Spleen (tissue), 11 donors: ENCODE measurements around the gene CHL1. TPM values are rescaled to one million over a fixed set of nuclear protein-coding genes. Genes with fewer than 3 reads are reported as not detected.
A peak's percentile ranks its signal among the peaks of the same experiment; 100 is the strongest.

ENCODE experiments used
- DNase-seq: peaks from one replicate; pipeline ENCODE4 v3.0.0-alpha.2; 2020
- H3K27ac ChIP-seq, 8 donors: fragments of 200-600 bp; sonication (generic) in 7 of 8; 1 replicate in 4 of 8; 2 replicates in 4 of 8; pipeline versions ENCODE4 v1.5.0 to v1.8.0; 2016 to 2021; ENCODE audit warnings: inconsistent platforms in 4 of 8, mild to moderate bottlenecking in 4 of 8, moderate library complexity in 1 of 8
- H3K27me3 ChIP-seq, 7 donors: fragments of 200-600 bp; sonication (generic) in 6 of 7; replicated peaks in 1 of 7; 1 replicate in 4 of 7; 2 replicates in 3 of 7; pipeline versions ENCODE4 v1.5.0 to v1.8.0; 2016 to 2021; ENCODE audit warnings: inconsistent platforms in 3 of 7, mild to moderate bottlenecking in 1 of 7
- H3K36me3 ChIP-seq, 6 donors: fragments of 200-600 bp; sonication (generic) in 5 of 6; 1 replicate in 4 of 6; 2 replicates in 2 of 6; pipeline versions ENCODE4 v1.5.0 to v1.8.0; 2016 to 2021; ENCODE audit warnings: inconsistent platforms in 2 of 6
- H3K4me1 ChIP-seq, 6 donors: fragments of 200-600 bp; sonication (generic) in 5 of 6; 1 replicate in 3 of 6; 2 replicates in 3 of 6; pipeline versions ENCODE4 v1.5.0 to v1.8.0; 2016 to 2021; ENCODE audit warnings: inconsistent platforms in 3 of 6
- H3K4me3 ChIP-seq, 8 donors: fragments of 200-600 bp; sonication (generic) in 7 of 8; 1 replicate in 4 of 8; 2 replicates in 4 of 8; pipeline versions ENCODE4 v1.5.0 to v1.8.0; 2016 to 2021; ENCODE audit warnings: inconsistent platforms in 4 of 8, mild to moderate bottlenecking in 4 of 8, moderate library complexity in 2 of 8
- H3K9me3 ChIP-seq, 8 donors: fragments of 200-600 bp; sonication (generic) in 7 of 8; 1 replicate in 4 of 8; 2 replicates in 4 of 8; pipeline versions ENCODE4 v1.5.0 to v1.8.0; 2016 to 2021; ENCODE audit warnings: inconsistent platforms in 4 of 8
- CTCF ChIP-seq, 11 experiments: fragments of 200-600 bp in 7 of 11; fragments of 450-650 bp in 4 of 11; sonication (generic) in 4 of 11; IDR thresholded peaks in 8 of 11; conservative IDR thresholded peaks in 3 of 11; 1 replicate in 7 of 11; 2 replicates in 4 of 11; pipeline versions ENCODE4 v1.4.0 to v1.8.0; 2016 to 2021; ENCODE audit warnings: antibody characterized with exemption in 11 of 11, inconsistent platforms in 4 of 11, mild to moderate bottlenecking in 1 of 11
- POLR2A ChIP-seq, 3 donors: fragments of 450-650 bp; IDR thresholded peaks; one replicate each; pipeline ENCODE4 v1.5.1; 2017; ENCODE audit warnings: antibody characterized with exemption in 3 of 3, mild to moderate bottlenecking in 1 of 3
- POLR2AphosphoS5 ChIP-seq, 3 donors: sonication (generic); formaldehyde crosslinking; IDR thresholded peaks; one replicate each; pipeline ENCODE4 v1.5.1; 2017; ENCODE audit warnings: antibody characterized with exemption in 3 of 3
- whole genome bisulfite sequencing, 5 donors: extraction: QIAGEN DNeasy Blood & Tissue Kit in 3 of 5; methylation state at CpG; one replicate each; pipeline versions ENCODE4 v1.1.5 to v1.1.7; 2013 to 2018; 5-methylcytosine and 5-hydroxymethylcytosine counted together
- intact Hi-C: fragments of 100-400 bp; cut with DNase I; formaldehyde crosslinking; loops from one replicate; pipeline ENCODE4 v1.15.0; 2023; ENCODE audit warnings: low total_unique reads
- polyA plus RNA-seq, 3 donors: library from polyadenylated mRNA; stranded (reverse); fragments of 200-250 nt; gene quantifications; one replicate each; pipeline ENCODE4 v1.2.1, GENCODE V29; 2013
- total RNA-seq, 7 donors: library from RNA; depleted of rRNA in 3 of 7; stranded (reverse); fragments of >200 nt in 3 of 7; fragmentation: NEBNext Ultra II Directional in 4 of 7; extraction: Animal tissue kit (Norgen Biotek cat#: 25700) in 4 of 7; gene quantifications; one replicate each; pipeline versions ENCODE4 v1.1.0 to v1.2.1, GENCODE V29; 2016 to 2021
- donor health status: healthy with polysubstance abuse.
- donor health status: DM: no; HTN: no; CAD: no; lungs with moderate emphysema.
- donor health status: DM: no; HTN: no; CAD: no.
- donor health status: Bipolar disorder and iron deficiency.
- donor health status: healthy.
- donor health status: DM: no; HTN: no; CAD: no.
- donor health status: DM: yes; HTN: yes; CAD: no.

The CHL1 gene
- total and polyA plus RNA-seq, 10 donors = 3.3 to 20.6 (median 12.8) TPM

DNA sequence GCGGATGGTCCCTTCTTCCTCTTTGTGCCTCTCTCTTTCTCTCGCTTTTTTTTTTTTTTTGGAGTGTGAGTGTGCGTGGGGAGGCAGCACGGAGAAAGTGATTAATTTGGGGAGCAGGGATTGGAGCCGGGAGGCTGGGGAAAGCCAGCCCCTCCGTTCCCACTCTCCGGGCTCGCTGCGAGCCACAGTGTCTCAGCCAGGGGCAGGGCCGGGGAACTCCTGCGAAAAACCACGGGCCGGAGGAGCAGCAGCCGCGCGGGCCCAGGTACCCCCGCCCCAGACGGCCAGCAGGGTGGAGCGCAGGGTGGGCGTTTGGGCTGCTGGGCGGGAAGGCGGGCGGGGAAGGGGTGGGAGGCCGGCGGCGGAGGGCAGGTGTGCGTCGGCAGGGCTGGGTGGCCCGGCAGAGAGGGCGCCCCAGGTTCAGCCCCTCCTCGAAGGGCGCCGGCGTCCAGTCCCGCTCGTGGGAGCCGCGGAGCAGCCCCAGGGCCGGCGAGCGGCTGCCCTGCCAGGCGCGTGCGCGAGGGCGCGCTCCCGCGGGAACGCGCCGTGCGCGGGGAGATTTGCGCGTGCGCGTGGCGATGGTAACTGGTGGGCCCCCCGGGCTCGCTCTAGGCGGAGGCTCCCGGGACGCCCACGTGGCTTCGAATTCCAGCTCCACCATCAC is 1.4 kb downstream of the CHL1 start:
- H3K27me3 ChIP-seq = peaks cover 0 to 42% (median 28%) of the 10 kb centered on the region in 7 donors
- peaks cover 3 to 29% (median 13%) of the 10 kb centered on the region in 6 donors for H3K4me1 ChIP-seq
- no peaks in the 10 kb centered on the region for H3K36me3 ChIP-seq
- H3K9me3 ChIP-seq = no peaks in the 10 kb centered on the region
- WGBS, 5 donors = 5 to 7% (median 6%) methylated on average over 48 to 65 of the region's 66 CpGs
- intact Hi-C loops = no loop called here
- TF ChIP-seq POLR2AphosphoS5 (IDR thresholded peaks at IDR 0.05) = no peak
- no peak for TF ChIP-seq CTCF (IDR thresholded peaks at IDR 0.05 in 8 of 11, conservative IDR thresholded peaks at IDR 0.05 in 3 of 11)
- no peak for TF ChIP-seq POLR2A (IDR thresholded peaks at IDR 0.05)
- peak overlapping the region; percentile 38 to 72 (median 49) for H3K4me3 ChIP-seq
- H3K27ac ChIP-seq = peak overlapping the region in 4 of 8 donors; percentile 41 to 54 (median 48)
- peak; percentile 73 for DNase-seq

DNA sequence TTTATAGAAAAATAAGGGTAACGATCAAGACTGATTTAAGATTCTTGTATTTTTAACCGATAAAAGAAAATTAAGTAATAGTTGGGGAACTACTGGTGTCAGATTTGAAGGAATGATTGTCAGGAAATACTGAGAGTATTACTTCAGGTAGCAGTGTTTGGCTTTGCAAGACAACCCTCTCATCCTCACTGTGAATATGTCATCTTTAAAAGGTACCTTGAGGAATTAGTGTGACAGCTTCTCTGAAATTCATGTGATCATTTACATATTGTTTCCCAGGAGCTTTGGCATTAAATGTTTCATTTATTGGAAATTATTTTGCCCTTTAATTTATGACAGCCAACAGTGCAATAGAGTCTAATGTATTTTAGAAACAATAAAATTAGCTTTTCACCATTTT is 3.3 kb downstream of the CHL1 start:
- intact Hi-C loops = no loop called here
- WGBS, 5 donors = 91 to 96% (median 93%) methylated on average over 2 of the region's 2 CpGs
- H3K4me3 ChIP-seq = no peak overlapping the region
- TF ChIP-seq POLR2AphosphoS5 (IDR thresholded peaks at IDR 0.05) (no peak), POLR2A (IDR thresholded peaks at IDR 0.05) (no peak), CTCF (IDR thresholded peaks at IDR 0.05 in 8 of 11, conservative IDR thresholded peaks at IDR 0.05 in 3 of 11) (no peak)
- no peaks in the 10 kb centered on the region for H3K36me3 ChIP-seq
- H3K4me1 ChIP-seq = peaks cover 3 to 27% (median 13%) of the 10 kb centered on the region in 6 donors
- DNase-seq = no peak
- no peaks in the 10 kb centered on the region for H3K9me3 ChIP-seq
- H3K27me3 ChIP-seq = peaks cover 0 to 42% (median 28%) of the 10 kb centered on the region in 7 donors
- H3K27ac ChIP-seq = no peak overlapping the region

- TF ChIP-seq POLR2A (IDR thresholded peaks at IDR 0.05) (no peak), CTCF (IDR thresholded peaks at IDR 0.05 in 8 of 11, conservative IDR thresholded peaks at IDR 0.05 in 3 of 11) (no peak), POLR2AphosphoS5 (IDR thresholded peaks at IDR 0.05) (no peak)
- H3K27me3 ChIP-seq = peaks cover 0 to 34% (median 26%) of the 10 kb centered on the region in 7 donors
- WGBS, 5 donors = 66 to 84% (median 78%) methylated on average over 4 of the region's 4 CpGs
- H3K27ac ChIP-seq = no peak overlapping the region
- H3K36me3 ChIP-seq = no peaks in the 10 kb centered on the region
- no peak for DNase-seq
- H3K4me1 ChIP-seq = peaks cover 3 to 27% (median 13%) of the 10 kb centered on the region in 6 donors
- intact Hi-C loops = no loop called here
- no peaks in the 10 kb centered on the region for H3K9me3 ChIP-seq
- no peak overlapping the region for H3K4me3 ChIP-seq
Observed at GRCh38 chr3:200758-201325, 4.3 kb downstream of the CHL1 start.

DNA sequence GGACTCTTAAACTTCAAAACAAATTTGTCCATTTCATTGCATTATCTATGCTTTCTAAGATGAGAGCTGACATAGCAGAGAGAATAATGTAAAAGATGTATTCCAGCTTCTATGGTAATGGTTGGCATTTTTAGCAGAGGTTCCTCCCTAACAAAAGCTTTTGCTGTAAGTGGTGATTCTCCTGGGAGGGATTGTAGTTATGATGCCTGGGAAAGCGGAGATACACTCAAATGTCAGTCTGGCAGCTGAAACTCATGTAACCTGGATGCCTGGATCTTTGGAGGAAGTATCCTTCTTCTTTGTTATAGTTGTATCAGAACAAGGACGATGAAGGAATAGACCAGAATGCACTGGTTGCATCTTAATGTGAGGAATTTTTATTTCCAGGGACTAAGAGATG is 7.5 kb downstream of the CHL1 start:
- no peak for TF ChIP-seq POLR2AphosphoS5 (IDR thresholded peaks at IDR 0.05)
- TF ChIP-seq CTCF (IDR thresholded peaks at IDR 0.05 in 8 of 11, conservative IDR thresholded peaks at IDR 0.05 in 3 of 11) = no peak
- no peak for TF ChIP-seq POLR2A (IDR thresholded peaks at IDR 0.05)
- H3K9me3 ChIP-seq = no peaks in the 10 kb centered on the region
- WGBS, 5 donors = 62 to 81% (median 68%) methylated on average over 2 of the region's 2 CpGs
- H3K4me1 ChIP-seq = no peaks in the 10 kb centered on the region
- no peak for DNase-seq
- H3K27me3 ChIP-seq = peaks cover 0 to 1% (median 0%) of the 10 kb centered on the region in 7 donors
- no peaks in the 10 kb centered on the region for H3K36me3 ChIP-seq
- intact Hi-C loops = no loop called here
- no peak overlapping the region for H3K27ac ChIP-seq
- no peak overlapping the region for H3K4me3 ChIP-seq
